ENCODE measurements around the gene DENND1C.
"Not testable (repeated sequence)": the region's sequence is repeated elsewhere in the genome, so short reads cannot be mapped to it uniquely, and the experiment has no call there.

The DENND1C gene

DNA sequence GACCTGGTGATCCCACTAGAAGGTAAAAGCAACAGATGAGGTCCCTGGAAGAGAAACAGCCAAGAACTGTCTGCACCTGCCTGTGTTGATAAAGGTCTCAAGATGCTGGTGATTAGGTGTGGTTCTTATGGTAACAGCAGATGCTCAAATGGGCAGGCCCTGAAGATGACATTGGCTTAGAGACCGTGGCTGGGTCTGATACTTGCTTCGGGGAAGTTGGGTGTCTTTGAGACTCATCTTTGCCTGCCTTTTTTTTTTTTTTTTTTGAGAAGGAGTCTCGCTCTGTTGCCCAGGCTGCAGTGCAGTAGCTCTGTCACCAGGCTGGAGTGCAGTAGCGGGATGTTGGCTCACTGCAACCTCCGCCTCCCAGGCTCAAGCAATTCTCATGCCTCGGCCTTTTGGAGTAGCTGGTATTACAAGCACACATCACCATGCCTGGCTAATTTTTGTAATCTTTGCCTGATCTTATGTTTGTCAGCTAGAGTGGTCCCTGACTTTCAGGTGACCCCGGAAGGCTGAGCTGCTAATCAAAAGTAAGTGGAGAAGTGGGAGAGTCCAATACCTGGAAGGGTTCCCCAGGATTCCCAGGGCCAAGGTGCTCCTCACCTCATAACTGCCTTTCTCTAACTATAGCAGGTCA, 29.9 kb downstream of the DENND1C start:
- DNase-seq = no peak

DNA sequence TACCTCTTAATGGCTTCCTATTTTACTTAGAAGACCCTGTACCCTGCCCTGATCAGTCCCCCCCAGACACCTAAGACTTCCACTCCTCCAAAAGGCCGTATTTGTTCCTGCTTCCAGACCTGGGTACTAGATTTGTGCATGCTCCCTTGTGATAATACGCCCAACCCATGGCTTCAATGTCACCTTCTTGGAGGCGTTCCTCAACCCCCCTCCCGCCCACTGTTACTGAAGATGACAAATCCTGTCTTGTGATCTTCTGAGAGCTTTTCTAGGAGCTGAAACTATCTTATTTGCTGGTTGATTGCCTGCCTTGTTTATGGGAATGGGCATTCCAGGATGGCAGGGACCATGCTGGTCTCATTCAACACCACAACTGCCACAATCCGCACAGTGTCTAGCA, 31.4 kb downstream of the DENND1C start:
- DNase-seq = no peak

DNA sequence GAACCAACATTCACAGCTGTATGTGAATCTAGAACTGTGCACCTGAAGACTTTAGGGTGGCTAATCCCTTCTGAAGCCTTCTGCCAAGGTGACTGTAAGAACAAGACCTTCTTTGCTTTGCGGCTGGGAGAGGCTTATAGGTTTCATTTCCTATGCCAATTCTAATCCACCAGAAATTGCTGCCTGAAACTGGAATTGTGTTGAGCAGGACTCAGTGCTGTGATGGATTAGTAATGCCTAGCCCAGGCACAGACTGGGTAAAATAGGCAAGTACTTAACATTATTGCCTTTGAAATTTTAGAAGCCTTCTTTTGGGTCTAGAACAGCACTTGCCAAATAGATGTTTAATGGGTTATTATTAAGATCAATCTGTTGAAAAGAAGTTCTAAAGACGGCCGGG, 33.5 kb downstream of the DENND1C start:
- DNase-seq = no peak

DNA sequence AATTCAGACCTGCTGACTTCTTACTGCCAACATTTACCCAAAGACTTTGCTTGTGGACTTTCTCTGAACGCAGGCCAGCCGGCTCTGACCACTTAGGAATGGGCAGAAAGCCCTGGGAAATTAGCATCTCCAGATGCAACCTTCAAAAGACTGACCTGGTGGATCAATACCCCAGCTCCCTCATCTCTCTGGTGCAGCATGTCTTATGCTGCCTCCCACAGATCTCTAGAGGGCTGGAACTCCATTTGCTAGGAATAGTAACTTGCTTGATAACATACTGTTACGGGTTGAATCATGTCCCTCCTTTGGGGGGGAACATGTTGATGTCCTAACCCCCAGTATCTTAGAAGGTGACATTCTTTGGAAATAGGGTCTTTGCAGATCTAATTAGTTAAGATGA, 35.1 kb downstream of the DENND1C start:
- no peak for DNase-seq

DNA sequence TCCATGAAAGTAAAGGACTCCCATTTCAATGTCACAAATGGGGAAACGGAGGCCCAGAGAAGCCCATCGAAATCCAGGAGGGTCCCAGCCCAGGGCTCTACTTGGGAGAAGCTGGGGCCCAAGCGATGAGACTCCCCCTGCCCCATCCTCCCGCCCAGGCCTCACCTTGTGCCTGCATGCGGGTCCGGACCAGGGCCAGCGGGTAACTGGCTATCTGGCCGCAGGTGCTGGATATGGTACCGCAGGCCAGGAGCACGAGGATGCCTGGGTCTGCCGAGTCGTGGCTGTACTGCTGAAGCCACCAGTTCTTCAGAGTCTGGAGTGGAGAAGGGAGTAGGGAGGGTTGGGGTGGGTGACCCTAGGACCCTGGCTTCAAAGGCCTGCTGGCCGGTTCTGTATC, 37.6 kb downstream of the DENND1C start:
- no peak for DNase-seq

DNA sequence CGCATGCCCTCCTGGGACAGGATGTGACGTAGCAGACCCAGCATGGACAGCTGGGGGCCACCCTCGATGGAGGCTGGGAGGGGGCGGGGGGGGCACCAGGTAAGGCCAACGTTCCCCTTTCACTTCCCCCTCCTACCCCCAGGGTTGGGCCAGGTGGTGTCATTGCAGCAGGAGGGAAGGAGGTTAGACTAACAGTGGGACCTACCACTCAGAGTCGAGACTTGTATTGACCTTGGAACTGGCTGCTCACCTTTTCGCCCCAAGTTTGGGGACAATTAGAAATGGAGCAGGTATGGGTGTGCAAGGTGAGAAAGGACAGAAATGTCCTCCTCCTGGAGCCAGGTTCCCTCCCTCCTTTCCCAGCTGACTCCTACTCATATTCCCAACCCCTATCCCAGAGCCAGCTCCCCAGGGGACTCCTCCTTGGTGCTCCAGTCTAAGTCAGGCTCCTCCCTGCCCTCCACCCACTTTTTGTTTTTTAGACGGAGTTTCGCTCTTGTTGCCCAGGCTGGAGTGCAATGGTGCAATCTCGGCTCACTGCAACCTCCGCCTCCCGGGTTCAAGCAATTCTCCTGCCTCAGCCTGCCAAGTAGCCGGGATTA, 39.4 kb downstream of the DENND1C start:
- no peak for DNase-seq

DNA sequence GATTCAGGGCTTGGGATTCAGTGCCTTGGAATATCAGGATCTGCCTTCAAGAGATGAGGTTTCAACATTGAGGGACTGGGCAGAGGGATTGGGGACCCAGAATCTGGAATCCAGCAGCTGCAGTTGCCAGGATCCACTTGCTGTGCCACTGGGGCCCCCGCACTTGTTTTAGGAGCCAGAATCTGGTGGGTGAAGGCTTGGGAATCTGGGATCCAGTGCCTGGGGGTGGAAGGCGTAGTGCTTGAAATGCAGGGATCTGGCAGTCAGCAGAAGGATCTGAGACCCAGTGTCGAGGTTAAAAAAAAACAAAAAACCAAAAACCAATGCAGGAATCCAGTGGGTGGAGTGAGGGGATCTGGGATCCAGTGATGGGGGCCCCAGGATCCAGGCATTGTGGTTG, 40.7 kb downstream of the DENND1C start:
- no peak for DNase-seq

DNA sequence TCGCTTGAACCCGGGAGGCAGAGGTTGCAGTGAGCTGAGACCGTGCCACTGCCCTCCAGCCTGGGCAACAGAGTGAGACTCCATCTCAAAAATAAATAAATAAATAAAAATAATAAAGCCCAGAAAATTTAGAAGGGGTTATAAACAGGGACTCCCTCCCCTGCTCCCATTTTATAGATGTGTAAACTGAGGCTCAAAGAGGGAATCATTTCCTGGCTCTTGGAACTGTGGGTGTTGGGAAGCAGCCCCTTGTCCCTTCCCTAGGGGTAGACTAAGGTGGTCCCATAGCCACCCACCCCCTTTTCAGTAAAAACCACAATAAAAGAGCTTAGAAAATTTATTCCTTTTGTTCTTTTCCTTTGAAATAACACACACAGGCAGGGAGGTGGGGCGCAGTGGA, 41.8 kb downstream of the DENND1C start:
- no peak for DNase-seq

DNA sequence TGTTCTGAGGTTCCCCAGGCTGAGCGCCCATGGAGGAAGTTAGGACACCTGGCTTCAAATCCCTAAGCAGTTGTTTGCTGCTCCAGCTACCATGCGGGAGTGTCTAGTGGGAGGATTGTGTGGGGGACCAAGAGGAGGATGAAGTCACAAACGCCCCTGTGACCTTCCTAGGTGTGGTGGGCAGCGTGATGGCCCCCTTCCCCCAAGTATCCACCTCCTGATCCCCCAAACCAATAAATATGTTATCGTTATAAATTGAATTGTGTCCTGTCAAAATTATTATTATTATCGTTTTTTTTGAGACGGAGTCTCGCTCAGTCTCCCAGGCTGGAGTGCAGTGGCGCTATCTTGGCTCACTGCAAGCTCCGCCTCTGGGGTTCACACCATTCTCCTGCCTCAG, 47.9 kb downstream of the DENND1C start, which contains the start of gene SLC25A41:
TSS of gene SLC25A41 (minus strand) at position 101 of the 400 bp plus-strand sequence. CDS start at position 31, 70 bp downstream.
- no peak for DNase-seq

DNA sequence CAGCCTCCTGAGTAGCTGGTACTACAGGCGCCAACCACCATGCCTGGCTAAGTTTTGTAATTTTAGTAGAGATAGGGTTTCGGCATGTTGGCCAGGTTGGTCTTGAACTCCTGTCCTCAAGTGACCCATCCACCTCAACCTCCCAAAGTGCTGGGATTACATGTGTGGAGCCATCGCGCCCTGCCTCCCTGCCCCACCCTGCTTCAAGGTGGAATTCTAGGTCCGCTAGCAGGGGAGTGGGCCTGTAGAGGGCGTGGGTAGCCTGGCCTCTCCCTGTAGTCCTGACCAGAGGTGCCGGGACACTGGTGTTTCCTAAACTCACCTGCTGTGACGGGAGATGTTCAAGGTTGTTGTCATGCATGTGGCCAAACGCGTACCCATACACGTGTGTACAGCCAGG, 48.4 kb downstream of the DENND1C start:
- no peak for DNase-seq

DNA sequence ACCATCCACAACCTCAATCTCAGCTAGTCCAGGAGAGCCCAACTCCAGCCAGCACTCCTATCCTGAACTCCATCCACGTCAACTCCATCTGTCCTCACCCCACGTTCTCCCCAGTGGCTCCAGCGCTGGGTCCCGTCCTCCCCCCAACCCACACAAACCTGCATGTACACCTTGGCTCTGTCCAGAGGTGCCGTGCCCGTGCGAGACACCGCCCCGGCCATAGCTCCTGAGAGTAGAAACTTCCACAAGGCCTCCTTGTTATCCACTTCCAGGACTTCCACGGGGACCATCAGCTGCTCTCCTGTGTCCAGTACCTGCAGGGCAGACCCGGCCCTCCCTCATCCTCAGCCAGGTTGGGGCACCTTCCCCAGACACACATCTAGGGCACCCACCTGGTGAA, 49.7 kb downstream of the DENND1C start:
- no peak for DNase-seq

DNA sequence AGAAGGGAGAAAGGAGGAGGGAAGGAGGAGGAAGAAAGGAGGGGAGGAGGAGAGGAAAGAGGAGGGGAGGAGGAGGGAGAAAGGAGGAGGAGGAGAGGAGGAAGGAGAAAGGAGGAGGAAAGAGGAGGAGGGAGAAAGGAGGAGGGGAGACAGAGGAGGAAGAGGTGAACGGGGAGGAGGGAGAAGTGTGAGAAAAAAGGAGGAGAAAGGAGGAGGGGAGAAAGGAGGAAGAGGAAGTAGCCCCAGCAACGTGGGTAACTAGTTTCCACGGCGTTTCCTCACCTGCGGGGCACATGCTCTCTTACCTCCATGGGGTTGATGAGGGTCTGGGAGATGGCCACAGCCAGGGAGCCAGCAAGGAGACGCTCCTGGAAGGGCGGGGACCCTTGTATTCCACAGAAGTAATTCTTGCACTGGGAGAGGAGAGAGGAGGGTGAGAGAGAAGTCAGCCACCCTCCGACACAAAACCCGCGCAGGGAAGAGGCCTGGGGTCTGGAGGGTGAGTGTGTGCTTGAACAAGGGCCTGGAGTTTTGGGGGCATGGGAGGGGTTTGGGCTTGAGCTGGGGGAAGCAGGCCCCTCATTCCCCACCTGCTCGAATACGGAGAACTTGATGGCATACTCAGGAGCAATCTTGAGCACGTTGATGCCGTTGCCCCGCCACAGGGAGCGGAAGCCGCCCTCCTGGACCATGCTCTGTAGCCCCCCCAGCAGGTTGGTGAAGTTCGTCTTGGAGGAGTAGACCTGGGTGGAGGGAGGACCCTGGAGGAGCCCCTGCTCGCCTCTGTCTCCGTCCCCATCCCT, 52.0 kb downstream of the DENND1C start:
- no peak for DNase-seq

DNA sequence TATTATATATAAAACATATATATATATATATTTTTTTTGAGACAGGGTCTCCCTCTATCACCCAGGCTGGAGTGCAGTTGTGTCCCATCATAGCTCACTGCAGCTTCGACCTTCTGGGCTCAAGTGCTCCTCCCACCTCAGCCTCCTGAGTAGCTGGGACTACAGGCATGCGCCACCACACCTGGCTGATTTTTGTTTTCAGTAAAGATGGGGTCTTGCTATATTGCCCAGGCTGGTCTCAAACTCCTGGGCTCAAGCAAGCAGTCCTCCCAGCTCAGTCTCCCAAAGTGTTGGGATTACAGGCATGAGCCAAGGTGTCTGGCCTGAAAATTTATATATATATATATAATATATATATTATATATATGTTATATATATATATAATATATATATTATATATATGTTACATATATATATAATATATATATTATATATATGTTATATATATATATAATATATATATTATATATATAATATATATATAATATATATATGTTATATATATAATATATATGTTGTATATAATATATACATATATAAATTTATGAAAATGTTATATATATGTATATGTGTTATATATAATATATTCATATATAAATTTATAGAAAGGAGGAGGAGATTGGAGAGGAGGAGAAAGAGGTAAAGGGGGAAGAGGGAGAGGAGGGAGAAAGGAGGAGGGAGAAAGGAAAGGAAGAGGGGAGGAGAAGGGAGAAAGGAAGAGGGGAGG, 52.7 kb downstream of the DENND1C start:
- not testable (repeated sequence) for DNase-seq

DNA sequence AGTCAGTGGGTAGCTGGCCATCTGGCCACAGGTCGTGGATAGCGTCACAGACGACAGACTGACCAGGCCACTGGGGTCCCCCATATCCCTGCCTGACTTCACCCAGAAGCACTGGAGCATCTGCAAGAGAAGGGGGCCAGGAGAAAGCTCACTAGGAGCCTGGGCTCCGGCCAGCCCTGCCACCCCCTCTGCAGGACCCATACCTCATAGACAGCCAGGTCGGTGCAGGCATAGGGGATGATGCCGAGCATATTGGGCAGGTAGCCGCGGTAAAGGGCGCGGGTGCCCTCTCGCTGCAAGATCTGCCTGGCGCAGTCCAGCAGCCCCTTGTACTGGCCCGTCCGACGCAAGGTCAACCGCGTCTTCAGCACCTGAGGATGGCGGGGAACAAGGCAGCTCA, 54.5 kb downstream of the DENND1C start:
- DNase-seq = no peak

DNA sequence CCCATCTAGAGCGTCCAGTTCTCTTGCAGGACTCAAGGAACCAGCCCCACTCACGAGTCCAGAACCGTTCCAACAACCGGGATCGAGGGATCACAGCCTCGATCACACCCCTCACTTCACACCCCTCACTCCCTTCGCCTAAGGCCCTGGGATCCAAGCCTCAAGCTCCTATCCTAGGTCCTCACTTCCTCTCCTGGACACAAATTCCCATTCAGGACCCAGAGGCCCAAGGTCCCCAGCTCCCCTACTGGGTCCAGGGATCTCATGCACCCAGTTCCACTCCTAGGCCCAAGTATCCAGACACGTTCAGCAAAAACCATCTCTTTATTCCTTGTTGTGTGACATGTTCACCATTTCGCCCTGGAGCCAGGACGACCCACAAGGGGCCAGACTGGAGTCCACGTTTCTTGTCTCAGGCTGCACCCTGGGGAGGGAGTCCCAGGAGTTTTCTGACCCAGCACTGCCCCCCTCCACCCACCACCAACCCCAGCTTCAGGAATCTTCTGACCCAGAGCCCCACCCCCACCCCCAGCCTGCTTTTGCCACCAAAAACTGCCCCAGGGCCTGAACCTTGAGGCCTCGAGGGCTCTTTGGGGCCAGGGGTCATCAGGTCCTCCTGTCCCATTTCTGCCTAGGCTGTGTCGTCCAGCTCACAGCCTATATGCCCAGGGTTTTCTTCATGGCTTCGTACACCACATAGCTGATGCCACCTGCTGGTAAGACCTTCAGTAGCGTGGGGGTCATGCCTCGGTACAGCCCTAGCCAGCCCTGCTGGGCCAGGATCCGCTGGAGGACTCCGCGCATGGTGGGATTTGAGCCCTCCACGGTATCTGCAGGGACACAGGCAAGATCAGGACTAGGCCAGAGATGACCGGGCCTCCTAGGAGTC, 55.6 kb downstream of the DENND1C start:
- no peak for DNase-seq

DNA sequence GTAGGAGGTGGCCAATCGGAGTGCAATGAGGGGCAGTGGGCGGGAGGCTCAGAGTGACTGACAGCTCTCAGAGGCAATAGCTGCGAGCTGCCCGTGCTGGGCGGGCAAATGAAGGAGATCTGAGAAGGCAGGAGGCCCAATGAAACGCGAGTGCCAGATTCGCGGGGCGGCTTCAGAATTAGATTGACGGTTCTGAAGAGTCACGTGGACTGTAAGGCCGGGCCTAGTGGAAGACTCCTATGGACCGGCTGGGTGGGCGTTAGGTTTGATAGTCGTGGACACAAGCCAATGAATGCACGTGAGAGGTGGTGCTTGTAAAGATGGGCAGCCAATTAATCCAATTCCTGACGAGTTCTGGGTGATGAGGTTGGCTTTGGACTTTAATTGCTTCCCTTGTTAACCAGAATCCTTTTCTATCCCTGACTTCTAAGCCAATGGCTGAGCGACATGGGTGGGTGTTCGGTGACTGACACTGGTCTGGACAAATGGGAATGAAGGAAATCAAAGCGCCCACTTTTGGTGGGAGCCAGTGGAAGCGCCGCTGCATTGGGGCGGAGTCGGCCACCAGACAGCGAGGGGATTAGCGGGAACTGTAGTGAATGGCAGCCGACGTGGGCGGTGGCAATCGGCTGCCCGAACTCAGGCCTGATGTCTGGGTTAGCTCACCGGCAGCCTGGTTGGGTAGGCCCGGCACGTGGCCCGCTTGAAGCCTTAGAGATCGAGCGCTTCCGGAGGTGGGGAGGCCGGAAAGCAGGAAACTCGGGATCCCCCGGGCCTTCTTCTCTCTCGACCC, 56.5 kb downstream of the DENND1C start:
- DNase-seq = peak; percentile 100

DNA sequence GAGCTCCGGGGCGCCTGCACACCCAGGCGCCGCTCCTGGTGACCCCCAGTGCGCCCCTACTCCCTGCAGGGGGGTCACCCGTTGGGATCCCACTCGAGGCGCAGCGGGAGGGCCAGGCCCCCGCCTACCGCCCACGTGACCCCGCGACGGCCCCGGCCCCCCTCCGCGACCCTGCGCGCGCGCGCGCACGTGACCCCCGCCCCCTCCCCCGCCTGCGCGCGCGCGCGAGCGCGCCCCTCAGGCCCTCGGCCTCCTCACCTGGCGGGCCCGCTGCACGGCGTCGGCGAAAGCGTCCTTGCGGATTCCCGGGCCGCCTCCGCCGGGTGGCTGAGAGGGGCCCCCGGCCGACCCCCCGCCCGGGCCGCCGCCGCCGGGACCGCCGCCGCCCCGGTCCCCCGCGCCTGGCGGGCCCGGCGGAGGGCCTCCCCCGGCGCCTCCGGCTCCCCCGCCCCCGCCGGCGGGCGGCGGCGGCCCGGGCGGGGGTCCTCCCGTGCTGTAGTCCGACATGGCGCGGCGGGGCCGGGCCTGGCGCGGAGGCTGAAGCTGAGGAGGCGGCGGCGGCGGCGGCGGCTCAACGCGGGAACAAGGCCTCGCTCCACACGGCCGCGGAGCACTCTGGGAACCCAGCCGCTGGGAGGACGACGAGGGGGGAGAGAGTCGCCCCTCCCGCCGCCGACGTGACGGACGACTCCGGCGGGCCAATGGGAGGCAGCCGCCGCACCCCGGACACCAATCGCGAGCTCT, 57.2 kb downstream of the DENND1C start, which contains the start of gene KHSRP:
TSS of gene KHSRP (minus strand) at position 617 of the 744 bp plus-strand sequence. CDS start at position 507, 110 bp downstream.
- DNase-seq = no peak

DNA sequence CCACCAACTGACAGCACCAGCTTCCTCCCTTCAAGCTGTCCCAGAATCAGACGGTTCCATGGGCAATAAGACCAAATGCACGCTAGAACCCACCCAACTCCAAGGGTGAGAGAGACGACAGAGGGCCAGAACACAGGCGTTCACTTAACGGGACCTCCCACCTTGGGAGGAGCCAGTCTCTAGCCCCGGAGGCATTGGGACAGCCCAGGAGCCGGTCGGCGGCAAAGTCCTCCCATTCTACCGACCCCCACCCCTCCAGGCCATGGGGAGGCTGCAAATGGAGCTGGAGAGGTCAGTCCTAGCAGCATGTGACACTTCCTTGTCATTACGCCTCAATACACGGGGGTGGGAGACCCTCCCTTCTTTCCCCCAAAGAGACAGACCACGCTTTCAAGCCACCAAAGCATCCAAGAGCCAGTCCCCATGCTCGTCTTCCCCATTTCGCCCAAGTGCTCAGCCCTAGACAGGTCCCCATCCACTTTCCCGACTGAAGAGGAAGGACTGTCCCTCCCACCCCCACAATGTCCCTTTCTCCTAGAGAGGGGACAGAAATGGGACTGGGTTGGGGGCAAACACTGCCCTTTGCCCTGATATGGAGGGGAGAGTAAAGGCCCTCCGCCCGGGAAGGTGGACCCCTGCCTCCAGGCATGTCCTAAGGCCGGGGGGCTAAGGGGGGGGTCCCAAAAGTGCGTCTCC, 57.9 kb downstream of the DENND1C start:
- DNase-seq = no peak

DNA sequence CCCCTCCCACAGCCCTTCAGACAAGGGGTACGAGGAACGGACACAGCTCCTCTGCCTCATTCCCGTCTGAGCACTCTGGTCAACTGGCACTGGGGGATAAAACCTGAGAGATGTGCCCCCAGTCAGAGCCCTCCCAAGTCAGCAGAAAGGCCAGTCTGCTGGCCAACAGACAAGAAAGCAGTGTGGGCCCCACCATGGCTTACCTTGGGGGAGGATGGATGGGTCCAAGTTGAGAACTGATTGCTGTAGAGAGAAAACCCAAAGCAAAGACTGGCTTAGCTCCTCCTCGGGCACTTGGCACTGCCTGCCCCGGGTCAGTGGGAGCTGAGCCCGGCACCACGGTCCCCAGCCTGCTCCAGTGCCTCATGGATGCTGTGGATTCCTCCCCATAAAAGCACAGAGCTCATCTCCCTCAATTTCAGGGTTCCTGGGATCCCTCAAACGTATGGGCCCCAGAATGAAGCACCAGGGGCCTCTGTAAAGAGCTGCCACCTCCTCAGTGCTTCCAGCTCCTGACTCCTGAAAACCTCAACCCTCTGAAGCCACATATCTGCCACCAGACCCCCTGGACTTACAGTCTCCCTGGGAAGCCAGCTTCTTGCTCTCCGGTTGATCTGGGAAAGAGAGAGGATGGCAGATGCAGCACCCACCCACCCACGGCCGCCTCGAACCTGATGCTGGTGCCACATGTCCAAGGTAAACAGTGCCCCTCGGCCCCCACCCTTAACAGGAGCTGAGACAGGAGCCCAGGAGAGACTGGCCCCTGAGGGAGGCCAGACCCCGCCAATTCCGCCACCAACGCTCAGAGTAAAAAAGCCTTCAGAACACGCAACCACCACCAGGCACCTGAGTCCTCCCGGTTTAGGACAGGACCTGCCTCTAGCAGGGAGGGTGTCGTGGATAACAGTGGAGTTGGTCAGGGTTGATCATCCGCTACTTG, 60.2 kb downstream of the DENND1C start:
- no peak for DNase-seq
